DOHH2 (cell line): ENCODE measurements around the gene FREM3.

Source experiments
- H3F3A ChIP-seq: fragments of 200-600 bp; sonication (generic), shearing (Covaris generic); 2 replicates; pipeline ENCODE4 v1.6.0; 2016; ENCODE audit warnings: antibody characterized with exemption, mild to moderate bottlenecking; ENCODE audit not compliant: control insufficient read depth, insufficient read depth
- H3K27ac ChIP-seq: fragments of 200-600 bp; sonication (generic); 2 replicates; pipeline ENCODE4 v1.5.1; 2014; ENCODE audit warnings: low read depth, mild to moderate bottlenecking, low read length, moderate library complexity
- H3K27me3 ChIP-seq: fragments of 200-600 bp; sonication (generic); 2 replicates; pipeline ENCODE4 v1.6.1; 2014; ENCODE audit warnings: mild to moderate bottlenecking, low read length, mixed read lengths; ENCODE audit not compliant: control insufficient read depth
- H3K36me3 ChIP-seq: fragments of 200-600 bp; sonication (generic); 2 replicates; pipeline ENCODE4 v1.6.1; 2014; ENCODE audit warnings: mild to moderate bottlenecking, low read length, moderate library complexity, mixed read lengths; ENCODE audit not compliant: control insufficient read depth
- H3K4me1 ChIP-seq: fragments of 200-600 bp; sonication (generic); 2 replicates; pipeline ENCODE4 v1.6.1; 2014; ENCODE audit warnings: mild to moderate bottlenecking, low read length, mixed read lengths; ENCODE audit not compliant: control insufficient read depth
- H3K4me2 ChIP-seq: fragments of 200-600 bp; sonication (generic); 2 replicates; pipeline ENCODE4 v1.6.0; 2014; ENCODE audit warnings: mild to moderate bottlenecking, low read length, moderate library complexity
- H3K4me3 ChIP-seq: fragments of 200-600 bp; sonication (generic); 2 replicates; pipeline ENCODE4 v1.5.1; 2014; ENCODE audit warnings: mild to moderate bottlenecking, low read length, mixed read lengths
- H3K79me2 ChIP-seq: fragments of 200-600 bp; sonication (generic); 2 replicates; pipeline ENCODE4 v1.6.1; 2014; ENCODE audit warnings: mild to moderate bottlenecking, low read length, mixed read lengths; ENCODE audit not compliant: control insufficient read depth
- H3K9me2 ChIP-seq: fragments of 200-600 bp; sonication (generic); replicated peaks from 2 replicates; pipeline ENCODE4 v1.6.1; 2014; ENCODE audit warnings: mild to moderate bottlenecking, low read length, mixed read lengths; ENCODE audit not compliant: control insufficient read depth
- H3K9me3 ChIP-seq: fragments of 200-600 bp; sonication (generic); 2 replicates; pipeline ENCODE4 v1.6.1; 2014; ENCODE audit warnings: antibody characterized with exemption, low read length, mixed read lengths; ENCODE audit not compliant: control insufficient read depth, insufficient read depth
- H4K20me1 ChIP-seq: fragments of 200-600 bp; sonication (generic); 2 replicates; pipeline ENCODE4 v1.6.0; 2014; ENCODE audit warnings: low read depth, mild to moderate bottlenecking, antibody characterized with exemption, low read length, moderate library complexity; ENCODE audit not compliant: control insufficient read depth, insufficient read depth
- EZH2phosphoT487 ChIP-seq: fragments of 200-600 bp; sonication (generic); IDR thresholded peaks from 2 replicates; pipeline ENCODE4 v1.6.1; 2017; ENCODE audit warnings: borderline replicate concordance, mild to moderate bottlenecking, antibody characterized with exemption, low read length, moderate library complexity, mixed read lengths
- TF ChIP-seq, protein P1 (sequence below): fragments of 200-600 bp; sonication (generic); IDR thresholded peaks from one replicate; pipeline ENCODE4 v1.5.1; 2014; ENCODE audit warnings: antibody characterized with exemption, mild to moderate bottlenecking, low read depth, low read length; ENCODE audit not compliant: poor library complexity, severe bottlenecking

FREM3 gene

DNA sequence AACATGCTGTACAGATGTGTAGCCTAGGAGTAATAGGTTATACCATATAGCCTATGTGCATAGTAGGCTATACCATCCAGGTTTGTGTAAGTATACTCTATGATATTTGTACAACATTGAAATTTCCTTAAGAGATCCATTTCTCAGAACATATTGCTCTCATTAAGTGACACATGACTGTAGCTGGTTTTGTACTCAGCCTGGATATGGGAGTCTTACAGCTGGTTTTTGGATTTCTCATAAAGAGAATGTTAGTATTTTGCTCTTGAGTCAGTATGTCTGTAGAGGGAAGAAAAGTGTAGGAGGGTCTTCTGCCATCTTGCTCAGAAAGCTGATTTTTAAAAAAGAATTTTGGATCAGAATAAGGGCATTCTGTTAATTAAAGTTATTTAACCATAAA, 101.7 kb downstream of the FREM3 start:
- no peak for TF ChIP-seq EZH2phosphoT487
- TF ChIP-seq, protein P1, sequence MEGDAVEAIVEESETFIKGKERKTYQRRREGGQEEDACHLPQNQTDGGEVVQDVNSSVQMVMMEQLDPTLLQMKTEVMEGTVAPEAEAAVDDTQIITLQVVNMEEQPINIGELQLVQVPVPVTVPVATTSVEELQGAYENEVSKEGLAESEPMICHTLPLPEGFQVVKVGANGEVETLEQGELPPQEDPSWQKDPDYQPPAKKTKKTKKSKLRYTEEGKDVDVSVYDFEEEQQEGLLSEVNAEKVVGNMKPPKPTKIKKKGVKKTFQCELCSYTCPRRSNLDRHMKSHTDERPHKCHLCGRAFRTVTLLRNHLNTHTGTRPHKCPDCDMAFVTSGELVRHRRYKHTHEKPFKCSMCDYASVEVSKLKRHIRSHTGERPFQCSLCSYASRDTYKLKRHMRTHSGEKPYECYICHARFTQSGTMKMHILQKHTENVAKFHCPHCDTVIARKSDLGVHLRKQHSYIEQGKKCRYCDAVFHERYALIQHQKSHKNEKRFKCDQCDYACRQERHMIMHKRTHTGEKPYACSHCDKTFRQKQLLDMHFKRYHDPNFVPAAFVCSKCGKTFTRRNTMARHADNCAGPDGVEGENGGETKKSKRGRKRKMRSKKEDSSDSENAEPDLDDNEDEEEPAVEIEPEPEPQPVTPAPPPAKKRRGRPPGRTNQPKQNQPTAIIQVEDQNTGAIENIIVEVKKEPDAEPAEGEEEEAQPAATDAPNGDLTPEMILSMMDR, result no peak
- Histone ChIP-seq H3F3A (no peaks in the 10 kb centered on the region), H4K20me1 (no peaks in the 10 kb centered on the region), H3K36me3 (no peaks in the 10 kb centered on the region), H3K4me2 (no peak overlapping the region), H3K4me3 (no peak overlapping the region), H3K9me3 (no peaks in the 10 kb centered on the region), H3K9me2 (no peaks in the 10 kb centered on the region), H3K27me3 (no peaks in the 10 kb centered on the region), H3K27ac (no peak overlapping the region), H3K79me2 (no peaks in the 10 kb centered on the region), H3K4me1 (no peaks in the 10 kb centered on the region)

DNA sequence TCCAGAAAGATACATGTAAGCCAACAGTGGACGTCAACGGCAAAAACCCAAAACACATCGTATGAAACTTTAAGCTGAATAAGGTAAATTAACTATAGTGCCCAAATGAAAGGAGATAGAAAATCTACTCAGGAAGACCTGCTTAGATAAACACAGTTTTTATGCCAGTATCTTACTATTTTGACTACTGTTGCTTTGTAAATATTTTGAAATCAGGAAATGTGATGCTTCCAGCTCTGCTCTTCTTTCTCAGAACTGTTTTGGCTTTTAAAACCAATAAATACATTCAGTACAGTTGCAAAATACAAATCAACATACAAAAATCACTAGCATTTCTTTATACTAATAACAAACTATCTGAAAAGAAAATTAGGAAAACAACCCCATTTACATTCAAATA, 103.2 kb downstream of the FREM3 start:
- no peak overlapping the region for H3K4me2 ChIP-seq
- H3F3A ChIP-seq, result no peaks in the 10 kb centered on the region
- no peaks in the 10 kb centered on the region for H3K79me2 ChIP-seq
- H3K9me2 ChIP-seq, result no peaks in the 10 kb centered on the region
- no peaks in the 10 kb centered on the region for H3K36me3 ChIP-seq
- no peaks in the 10 kb centered on the region for H3K27me3 ChIP-seq
- TF ChIP-seq, protein P1, result no peak
- TF ChIP-seq EZH2phosphoT487, result no peak
- H3K9me3 ChIP-seq, result no peaks in the 10 kb centered on the region
- H3K27ac ChIP-seq, result no peak overlapping the region
- no peaks in the 10 kb centered on the region for H3K4me1 ChIP-seq
- H4K20me1 ChIP-seq, result no peaks in the 10 kb centered on the region
- H3K4me3 ChIP-seq, result no peak overlapping the region

DNA sequence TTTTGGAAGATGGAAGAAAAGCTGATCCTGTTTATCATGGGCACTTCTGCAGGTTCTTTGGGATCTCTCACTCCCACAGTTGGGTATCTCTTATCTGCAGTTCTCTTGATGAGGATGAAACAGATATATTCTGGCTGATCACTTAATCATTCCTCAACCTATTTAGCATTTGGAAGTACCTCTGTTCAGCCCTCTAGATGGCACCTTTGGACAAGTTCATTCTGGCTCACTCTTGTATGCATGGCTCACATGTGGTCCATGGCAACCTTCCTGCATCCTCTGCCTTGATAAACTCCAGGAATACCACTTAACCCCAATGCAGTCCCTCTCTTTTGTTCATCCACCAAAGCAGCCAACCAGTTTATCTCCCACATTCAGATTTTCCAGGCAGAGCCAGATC, 112.8 kb downstream of the FREM3 start:
- Histone ChIP-seq H3K79me2 (no peaks in the 10 kb centered on the region), H3K4me2 (no peak overlapping the region), H3K27me3 (no peaks in the 10 kb centered on the region), H3K9me2 (no peaks in the 10 kb centered on the region), H3K27ac (no peak overlapping the region), H3K4me3 (no peak overlapping the region), H3K4me1 (no peaks in the 10 kb centered on the region), H3F3A (no peaks in the 10 kb centered on the region), H3K9me3 (no peaks in the 10 kb centered on the region), H4K20me1 (no peaks in the 10 kb centered on the region), H3K36me3 (no peaks in the 10 kb centered on the region)
- TF ChIP-seq, protein P1, result peak; percentile 10
- no peak for TF ChIP-seq EZH2phosphoT487

DNA sequence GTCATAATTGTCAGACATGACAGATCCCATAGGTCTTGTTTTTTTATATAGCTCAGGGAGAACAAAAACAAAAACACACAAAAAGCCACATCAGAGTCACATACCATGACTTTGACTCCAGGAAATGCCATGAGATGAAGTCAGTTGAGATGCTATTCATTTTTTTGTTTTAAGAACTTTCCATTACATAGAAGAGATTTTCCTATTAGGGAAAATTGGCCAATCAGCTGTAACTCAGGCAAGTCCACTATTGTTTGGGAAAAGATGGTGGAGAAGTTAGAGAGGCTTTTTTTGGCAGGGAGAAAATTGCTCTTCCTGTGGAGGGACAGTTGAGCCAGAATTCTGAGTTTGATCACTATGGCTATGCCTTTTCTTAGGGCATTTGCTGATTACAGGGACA, 114.4 kb downstream of the FREM3 start:
- Histone ChIP-seq H3K4me1 (no peaks in the 10 kb centered on the region), H3K9me2 (no peaks in the 10 kb centered on the region), H4K20me1 (no peaks in the 10 kb centered on the region), H3K36me3 (no peaks in the 10 kb centered on the region), H3K27me3 (no peaks in the 10 kb centered on the region), H3K27ac (no peak overlapping the region), H3K4me2 (no peak overlapping the region), H3F3A (no peaks in the 10 kb centered on the region), H3K9me3 (no peaks in the 10 kb centered on the region), H3K4me3 (no peak overlapping the region), H3K79me2 (no peaks in the 10 kb centered on the region)
- TF ChIP-seq, protein P1, result no peak
- no peak for TF ChIP-seq EZH2phosphoT487
